Loucy (cell line): ENCODE measurements around the gene LANCL2.

Experiments
- EZH2phosphoT487 ChIP-seq: fragments of 200-600 bp; IDR thresholded peaks from 2 replicates; pipeline ENCODE4 v1.6.1; 2018; ENCODE audit warnings: antibody characterized with exemption, mild to moderate bottlenecking, moderate library complexity, borderline replicate concordance
- TF ChIP-seq, protein P1 (sequence below): fragments of 200-600 bp; sonication (generic); conservative IDR thresholded peaks from 2 replicates; pipeline ENCODE4 v1.5.1; 2014; ENCODE audit warnings: mild to moderate bottlenecking, antibody characterized with exemption, low read length

DNA sequence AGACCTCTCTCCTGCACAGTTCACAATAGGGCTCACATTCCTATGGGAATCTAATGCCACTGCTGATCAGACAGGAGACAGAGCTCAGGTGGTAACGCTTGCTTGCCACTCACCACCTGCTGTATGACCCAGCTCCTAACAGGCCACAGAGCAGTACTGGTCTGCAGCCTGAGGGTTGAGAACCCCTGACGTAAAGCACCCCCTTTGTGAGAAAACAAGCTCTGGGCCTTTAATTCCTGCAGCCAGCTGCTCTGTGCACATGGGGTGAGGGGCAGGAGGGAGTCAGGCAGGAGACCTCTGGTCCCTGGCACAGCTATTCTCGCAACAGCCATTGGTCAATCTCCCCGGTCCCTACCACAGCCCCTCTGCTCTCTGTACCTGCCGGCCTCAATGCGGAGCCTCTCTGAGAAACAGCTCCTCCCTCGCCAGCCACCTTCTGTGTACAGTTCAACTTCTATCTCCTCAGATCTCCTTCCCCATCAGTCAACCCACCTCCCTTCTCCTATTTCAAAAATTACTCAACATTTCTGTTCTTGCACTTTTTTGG is 102.0 kb downstream of the LANCL2 start:
- TF ChIP-seq, protein P1, sequence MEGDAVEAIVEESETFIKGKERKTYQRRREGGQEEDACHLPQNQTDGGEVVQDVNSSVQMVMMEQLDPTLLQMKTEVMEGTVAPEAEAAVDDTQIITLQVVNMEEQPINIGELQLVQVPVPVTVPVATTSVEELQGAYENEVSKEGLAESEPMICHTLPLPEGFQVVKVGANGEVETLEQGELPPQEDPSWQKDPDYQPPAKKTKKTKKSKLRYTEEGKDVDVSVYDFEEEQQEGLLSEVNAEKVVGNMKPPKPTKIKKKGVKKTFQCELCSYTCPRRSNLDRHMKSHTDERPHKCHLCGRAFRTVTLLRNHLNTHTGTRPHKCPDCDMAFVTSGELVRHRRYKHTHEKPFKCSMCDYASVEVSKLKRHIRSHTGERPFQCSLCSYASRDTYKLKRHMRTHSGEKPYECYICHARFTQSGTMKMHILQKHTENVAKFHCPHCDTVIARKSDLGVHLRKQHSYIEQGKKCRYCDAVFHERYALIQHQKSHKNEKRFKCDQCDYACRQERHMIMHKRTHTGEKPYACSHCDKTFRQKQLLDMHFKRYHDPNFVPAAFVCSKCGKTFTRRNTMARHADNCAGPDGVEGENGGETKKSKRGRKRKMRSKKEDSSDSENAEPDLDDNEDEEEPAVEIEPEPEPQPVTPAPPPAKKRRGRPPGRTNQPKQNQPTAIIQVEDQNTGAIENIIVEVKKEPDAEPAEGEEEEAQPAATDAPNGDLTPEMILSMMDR: no peak
- no peak for TF ChIP-seq EZH2phosphoT487
